A549 (cell line): ENCODE data around the gene RPL35. TPM values are rescaled to one million over a fixed set of nuclear protein-coding genes. Genes with fewer than 3 reads are reported as not detected.
A peak's percentile ranks its signal among the peaks of the same experiment; 100 is the strongest.

ENCODE experiments used
- ATAC-seq, 2 experiments: fragments of 200-7000 bp in 1 of 2; fragments of >200 bp in 1 of 2; cut with Nextera tagmentation in 1 of 2; cut with Tn5 transposase in 1 of 2; 3 replicates each; pipeline versions ENCODE4 v1.8.0 to v1.9.1; 2018 to 2020; ENCODE audit warnings: mild to moderate bottlenecking in 1 of 2, moderate library complexity in 1 of 2
- CTCF ChIA-PET: fragments of 300-600 bp; sonication (Branson Sonifier 250); formaldehyde crosslinking; extraction: SDS; loops from one replicate; lab custom pipeline; 2021; ENCODE audit warnings: antibody characterized with exemption, inconsistent platforms; lab: Yijun Ruan, JAX
- POLR2A ChIA-PET: fragments of 350-600 bp; formaldehyde crosslinking; extraction: SDS; loops from one replicate; lab custom pipeline; 2021; ENCODE audit warnings: antibody characterized with exemption, inconsistent platforms; lab: Yijun Ruan, JAX
- DNase-seq, 2 experiments: peaks; one replicate each; pipeline versions ENCODE4 v3.0.0 to v3.0.0-alpha.2; 2011 to 2016; ENCODE audit warnings: low read depth in 1 of 2, low spot score in 1 of 2
- FAIRE-seq: peaks from 2 replicates; lab custom pipeline; 2011; peaks lifted over from hg19 to GRCh38; lab: Jason Lieb, UNC
- H3K27ac ChIP-seq, 2 experiments: fragments of >200 bp; sonication (Bioruptor Twin); formaldehyde crosslinking; 3 replicates each; pipeline ENCODE4 v1.5.1; 2016 to 2017
- H3K4me1 ChIP-seq: fragments of >200 bp; sonication (Bioruptor Twin); formaldehyde crosslinking; 3 replicates; pipeline ENCODE4 v1.6.1; 2016
- H3K4me2 ChIP-seq: fragments of >200 bp; sonication (Bioruptor Twin); formaldehyde crosslinking; 3 replicates; pipeline ENCODE4 v1.6.1; 2016
- H3K4me3 ChIP-seq: fragments of >200 bp; sonication (Bioruptor Twin); formaldehyde crosslinking; 3 replicates; pipeline ENCODE4 v1.5.1; 2016
- H3K9me3 ChIP-seq: fragments of >200 bp; sonication (Bioruptor Twin); formaldehyde crosslinking; 3 replicates; pipeline ENCODE4 v1.6.1; 2016
- EHMT2 ChIP-seq: fragments of 200-600 bp; sonication (generic); IDR thresholded peaks from 2 replicates; pipeline ENCODE4 v1.6.1; 2016; ENCODE audit warnings: antibody characterized with exemption, low read depth, mild to moderate bottlenecking, moderate library complexity
- EP300 ChIP-seq, 2 experiments: fragments of >200 bp; sonication (Bioruptor Twin); formaldehyde crosslinking; IDR thresholded peaks; 2 replicates in 1 of 2; 3 replicates in 1 of 2; pipeline ENCODE4 v1.6.1; 2016 to 2017
- HES2 ChIP-seq: fragments of >200 bp; sonication (Bioruptor Twin); formaldehyde crosslinking; IDR thresholded peaks from 2 replicates; pipeline ENCODE4 v1.6.1; 2016
- HOXB13 ChIP-seq: fragments of 250-450 bp; sonication (Bioruptor Pico); IDR thresholded peaks from 2 replicates; pipeline ENCODE4 v1.5.0; 2020; ENCODE audit warnings: low read depth, mild to moderate bottlenecking, moderate library complexity
- JUN ChIP-seq, 2 experiments: fragments of >200 bp; sonication (Bioruptor Twin); formaldehyde crosslinking; IDR thresholded peaks; 2 replicates in 1 of 2; 3 replicates in 1 of 2; pipeline ENCODE4 v1.6.1; 2016 to 2017
- JUNB ChIP-seq: fragments of >200 bp; sonication (Bioruptor Twin); formaldehyde crosslinking; IDR thresholded peaks from 2 replicates; pipeline ENCODE4 v1.6.1; 2016
- KDM5A ChIP-seq: fragments of 200-600 bp; sonication (generic); IDR thresholded peaks from 2 replicates; pipeline ENCODE4 v1.6.1; 2016; ENCODE audit warnings: antibody characterized with exemption, mild to moderate bottlenecking
- MAFK ChIP-seq: fragments of 450-650 bp; IDR thresholded peaks from 2 replicates; pipeline ENCODE4 v1.6.1; 2014; ENCODE audit not compliant: partially characterized antibody
- NR3C1 ChIP-seq: fragments of >200 bp; sonication (Bioruptor Twin); formaldehyde crosslinking; IDR thresholded peaks from 3 replicates; pipeline ENCODE4 v1.6.1; 2017
- POLR2AphosphoS2 ChIP-seq: conservative IDR thresholded peaks from 2 replicates; pipeline ENCODE4 v1.6.1; 2012; ENCODE audit warnings: low read length, improper control_type of control experiment, inconsistent platforms
- RNF2 ChIP-seq: fragments of 200-600 bp; sonication (generic); IDR thresholded peaks from 2 replicates; pipeline ENCODE4 v1.6.1; 2016; ENCODE audit warnings: low read depth, mild to moderate bottlenecking, antibody characterized with exemption, moderate library complexity, borderline replicate concordance
- TP53 ChIP-seq: fragments of 250-450 bp; sonication (Bioruptor Pico); IDR thresholded peaks from 2 replicates; pipeline ENCODE4 v1.5.0; 2021; ENCODE audit warnings: mild to moderate bottlenecking, moderate library complexity
- WGBS: methylation state at CpG from one replicate; pipeline ENCODE4 v1.1.6; 2017; ENCODE audit errors: missing lambda C conversion rate; 5-methylcytosine and 5-hydroxymethylcytosine counted together
- polyA plus RNA-seq, 4 experiments: library from polyadenylated mRNA; depleted of rRNA in 3 of 4; stranded (reverse); fragments of >200 nt; fragmentation: RNase III in 1 of 4; extraction: RNeasy Plus Mini Kit Qiagen cat#74134 plus additional on column Dnase treatment in 1 of 4; gene quantifications; 2 replicates in 3 of 4; 3 replicates in 1 of 4; pipeline ENCODE4 v1.2.3, GENCODE V29; 2011 to 2017
- TF ChIP-seq, protein P1 (sequence below): IDR thresholded peaks from 2 replicates; pipeline ENCODE4 v1.6.1; 2012; ENCODE audit warnings: low read depth, borderline replicate concordance
- TF ChIP-seq, protein P2 (sequence below): IDR thresholded peaks from 2 replicates; pipeline ENCODE4 v1.6.1; 2012
- TF ChIP-seq, protein P3 (sequence below): fragments of 150-350 bp; IDR thresholded peaks from 2 replicates; pipeline ENCODE4 v1.6.1; 2014; ENCODE audit warnings: low read depth, mild to moderate bottlenecking, low read length

RPL35 gene
- polyA plus RNA-seq, 2 of the 4 experiments (the other 2 are of a cell fraction) = 2,307 to 3,076 TPM

GRCh38 chr9:124878518-124878917, 16.8 kb upstream of the RPL35 start:
- H3K4me1 ChIP-seq = no peaks in the 10 kb centered on the region
- no peak for TF ChIP-seq HES2
- TF ChIP-seq, protein P1, sequence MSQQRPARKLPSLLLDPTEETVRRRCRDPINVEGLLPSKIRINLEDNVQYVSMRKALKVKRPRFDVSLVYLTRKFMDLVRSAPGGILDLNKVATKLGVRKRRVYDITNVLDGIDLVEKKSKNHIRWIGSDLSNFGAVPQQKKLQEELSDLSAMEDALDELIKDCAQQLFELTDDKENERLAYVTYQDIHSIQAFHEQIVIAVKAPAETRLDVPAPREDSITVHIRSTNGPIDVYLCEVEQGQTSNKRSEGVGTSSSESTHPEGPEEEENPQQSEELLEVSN = no peak
- TF ChIP-seq, protein P2, sequence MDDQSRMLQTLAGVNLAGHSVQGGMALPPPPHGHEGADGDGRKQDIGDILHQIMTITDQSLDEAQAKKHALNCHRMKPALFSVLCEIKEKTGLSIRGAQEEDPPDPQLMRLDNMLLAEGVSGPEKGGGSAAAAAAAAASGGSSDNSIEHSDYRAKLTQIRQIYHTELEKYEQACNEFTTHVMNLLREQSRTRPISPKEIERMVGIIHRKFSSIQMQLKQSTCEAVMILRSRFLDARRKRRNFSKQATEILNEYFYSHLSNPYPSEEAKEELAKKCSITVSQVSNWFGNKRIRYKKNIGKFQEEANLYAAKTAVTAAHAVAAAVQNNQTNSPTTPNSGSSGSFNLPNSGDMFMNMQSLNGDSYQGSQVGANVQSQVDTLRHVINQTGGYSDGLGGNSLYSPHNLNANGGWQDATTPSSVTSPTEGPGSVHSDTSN = no peak
- no peak for TF ChIP-seq KDM5A
- TF ChIP-seq EHMT2 = no peak
- TF ChIP-seq NR3C1 = no peak
- no peak for TF ChIP-seq RNF2
- no peak overlapping the region for H3K4me2 ChIP-seq
- ChIA-PET CTCF (interaction anchor here (0.8 to 2.2 kb wide), 4 partner anchors 9 to 496 kb away, joined by 3 to 9 read pairs (median 6); partner anchors contain the start of gene WDR38), POLR2A (no interaction called here)
- no peaks in the 10 kb centered on the region for H3K9me3 ChIP-seq
- no peak overlapping the region for H3K27ac ChIP-seq
- ATAC-seq (no peak), DNase-seq (no peak), FAIRE-seq (no peak)
- 92% methylated on average over 6 of the region's 6 CpGs for WGBS
- no peak overlapping the region for H3K4me3 ChIP-seq

GRCh38 chr9:124878021-124878420, 16.3 kb upstream of the RPL35 start:
- no peak for FAIRE-seq
- Histone ChIP-seq H3K27ac (no peak overlapping the region), H3K9me3 (no peaks in the 10 kb centered on the region)
- POLR2A ChIA-PET = interaction anchor here (1.5 kb wide), 1 partner anchor 15 kb away, joined by 4 read pairs; no protein-coding TSS in a partner anchor
- TF ChIP-seq HOXB13 = no peak
- no peak for TF ChIP-seq RNF2
- TF ChIP-seq EHMT2 = no peak
- TF ChIP-seq, protein P3, sequence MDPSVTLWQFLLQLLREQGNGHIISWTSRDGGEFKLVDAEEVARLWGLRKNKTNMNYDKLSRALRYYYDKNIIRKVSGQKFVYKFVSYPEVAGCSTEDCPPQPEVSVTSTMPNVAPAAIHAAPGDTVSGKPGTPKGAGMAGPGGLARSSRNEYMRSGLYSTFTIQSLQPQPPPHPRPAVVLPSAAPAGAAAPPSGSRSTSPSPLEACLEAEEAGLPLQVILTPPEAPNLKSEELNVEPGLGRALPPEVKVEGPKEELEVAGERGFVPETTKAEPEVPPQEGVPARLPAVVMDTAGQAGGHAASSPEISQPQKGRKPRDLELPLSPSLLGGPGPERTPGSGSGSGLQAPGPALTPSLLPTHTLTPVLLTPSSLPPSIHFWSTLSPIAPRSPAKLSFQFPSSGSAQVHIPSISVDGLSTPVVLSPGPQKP = no peak
- no peak for TF ChIP-seq TP53 (CRISPR knock-in tag)
- no peak for TF ChIP-seq JUNB
- TF ChIP-seq, all 56 proteins: peak for 0
- Histone ChIP-seq H3K4me2 (no peak overlapping the region), H3K4me1 (peaks cover 3% of the 10 kb centered on the region; the same call in 1 of the 3 replicates), H3K4me3 (no peak overlapping the region)
- no peak for ATAC-seq
- WGBS = 87% methylated on average over 1 of the region's 1 CpG
- DNase-seq = no peak
- CTCF ChIA-PET = interaction anchor here (0.8 to 2.2 kb wide), 4 partner anchors 9 to 497 kb away, joined by 3 to 9 read pairs (median 6); partner anchors contain the start of gene WDR38

- H3K27ac ChIP-seq = no peak overlapping the region
- FAIRE-seq (no peak), ATAC-seq (no peak), DNase-seq (no peak)
- TF ChIP-seq MAFK (no peak), POLR2AphosphoS2 (no peak), JUN (IDR thresholded peaks at IDR 0.05) (0 out of 5 replicates have a peak, but pooled peaks of 1 of the 2 experiments have one; percentile 13), EP300 (IDR thresholded peaks at IDR 0.05) (no peak)
- ChIA-PET CTCF (interaction anchor here (1.7 kb wide), 1 partner anchor 24 kb away, joined by 5 read pairs; the partner anchor contains the start of gene WDR38), POLR2A (interaction anchor here (1.5 kb wide), 1 partner anchor 15 kb away, joined by 4 read pairs; no protein-coding TSS in a partner anchor)
- WGBS = 86% methylated on average over 14 of the region's 14 CpGs
- H3K4me1 ChIP-seq = peaks cover 10% of the 10 kb centered on the region; the same call in 1 of the 3 replicates
- H3K4me3 ChIP-seq = no peak overlapping the region
- H3K9me3 ChIP-seq = no peaks in the 10 kb centered on the region
- H3K4me2 ChIP-seq = no peak overlapping the region
Measured at GRCh38 chr9:124877021-124877782, 15.4 kb upstream of the RPL35 start.
